AG04450 (cell line): ENCODE results near the gene CA5A. TPM values are rescaled to one million over a fixed set of nuclear protein-coding genes. Genes with fewer than 3 reads are reported as not detected.
"Not testable (repeated sequence)": the region's sequence is repeated elsewhere in the genome, so short reads cannot be mapped to it uniquely, and the experiment has no call there.

Source experiments
- CTCF ChIA-PET: fragments of 300-600, 350-600 bp; formaldehyde crosslinking; extraction: SDS; loops from one replicate; lab custom pipeline; 2022; ENCODE audit warnings: antibody characterized with exemption, inconsistent platforms; lab: Charles Lee
- POLR2A ChIA-PET: fragments of 350-600 bp; formaldehyde crosslinking; extraction: SDS; loops from one replicate; lab custom pipeline; 2021; ENCODE audit warnings: antibody characterized with exemption, inconsistent platforms; lab: Yijun Ruan, JAX
- DNase-seq: peaks from one replicate; pipeline ENCODE4 v3.0.0-alpha.2; 2011; ENCODE audit warnings: low read depth, low spot score
- H3K27ac ChIP-seq: one replicate; pipeline ENCODE4 v1.5.1; 2012; ENCODE audit warnings: low read depth, low read length, control low read depth
- H3K27me3 ChIP-seq: one replicate; pipeline ENCODE4 v1.6.0; 2012; ENCODE audit warnings: low read length; ENCODE audit not compliant: control insufficient read depth, insufficient read depth
- H3K4me3 ChIP-seq: 2 replicates; pipeline ENCODE4 v1.5.1; 2011; ENCODE audit warnings: mild to moderate bottlenecking, low read depth, low read length, control low read depth
- H3K9me3 ChIP-seq: 2 replicates; pipeline ENCODE4 v1.5.1; 2012; ENCODE audit warnings: low read length; ENCODE audit not compliant: control insufficient read depth, insufficient read depth
- polyA plus RNA-seq: library from polyadenylated mRNA; depleted of rRNA; stranded (reverse); fragments of >200 nt; gene quantifications from 2 replicates; pipeline ENCODE4 v1.2.3, GENCODE V29; 2011
- TF ChIP-seq, protein P1 (sequence below): IDR thresholded peaks from 2 replicates; pipeline ENCODE4 v1.5.1; 2011; ENCODE audit warnings: low read depth, low read length, control low read depth, inconsistent platforms

The CA5A gene
- polyA plus RNA-seq, 1 experiment = not detected

DNA sequence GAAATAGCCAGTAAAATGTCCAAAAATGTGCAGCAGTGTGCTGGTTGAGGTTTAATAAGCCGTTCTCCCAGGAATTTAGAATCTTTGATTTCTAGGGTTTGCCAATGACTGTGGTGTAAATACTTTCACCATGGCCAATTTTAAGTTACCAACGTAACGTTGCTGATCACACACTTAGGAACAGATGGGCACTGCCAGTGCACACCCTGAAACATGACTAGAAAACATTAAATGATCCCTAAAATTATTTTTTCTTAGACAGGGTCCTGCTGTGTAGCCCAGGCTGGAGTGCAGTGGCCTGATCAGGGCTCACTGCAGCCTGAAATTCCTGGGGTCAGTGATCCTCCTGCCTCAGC, 3.2 kb downstream of the CA5A start:
- Histone ChIP-seq H3K4me3 (no peak overlapping the region), H3K27me3 (peaks cover under 1% of the 10 kb centered on the region), H3K27ac (no peak overlapping the region), H3K9me3 (no peaks in the 10 kb centered on the region; the same call in 1 of the 2 replicates)
- TF ChIP-seq, protein P1, sequence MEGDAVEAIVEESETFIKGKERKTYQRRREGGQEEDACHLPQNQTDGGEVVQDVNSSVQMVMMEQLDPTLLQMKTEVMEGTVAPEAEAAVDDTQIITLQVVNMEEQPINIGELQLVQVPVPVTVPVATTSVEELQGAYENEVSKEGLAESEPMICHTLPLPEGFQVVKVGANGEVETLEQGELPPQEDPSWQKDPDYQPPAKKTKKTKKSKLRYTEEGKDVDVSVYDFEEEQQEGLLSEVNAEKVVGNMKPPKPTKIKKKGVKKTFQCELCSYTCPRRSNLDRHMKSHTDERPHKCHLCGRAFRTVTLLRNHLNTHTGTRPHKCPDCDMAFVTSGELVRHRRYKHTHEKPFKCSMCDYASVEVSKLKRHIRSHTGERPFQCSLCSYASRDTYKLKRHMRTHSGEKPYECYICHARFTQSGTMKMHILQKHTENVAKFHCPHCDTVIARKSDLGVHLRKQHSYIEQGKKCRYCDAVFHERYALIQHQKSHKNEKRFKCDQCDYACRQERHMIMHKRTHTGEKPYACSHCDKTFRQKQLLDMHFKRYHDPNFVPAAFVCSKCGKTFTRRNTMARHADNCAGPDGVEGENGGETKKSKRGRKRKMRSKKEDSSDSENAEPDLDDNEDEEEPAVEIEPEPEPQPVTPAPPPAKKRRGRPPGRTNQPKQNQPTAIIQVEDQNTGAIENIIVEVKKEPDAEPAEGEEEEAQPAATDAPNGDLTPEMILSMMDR = no peak
- DNase-seq = no peak
- ChIA-PET CTCF (no interaction called here), POLR2A (no interaction called here)

DNA sequence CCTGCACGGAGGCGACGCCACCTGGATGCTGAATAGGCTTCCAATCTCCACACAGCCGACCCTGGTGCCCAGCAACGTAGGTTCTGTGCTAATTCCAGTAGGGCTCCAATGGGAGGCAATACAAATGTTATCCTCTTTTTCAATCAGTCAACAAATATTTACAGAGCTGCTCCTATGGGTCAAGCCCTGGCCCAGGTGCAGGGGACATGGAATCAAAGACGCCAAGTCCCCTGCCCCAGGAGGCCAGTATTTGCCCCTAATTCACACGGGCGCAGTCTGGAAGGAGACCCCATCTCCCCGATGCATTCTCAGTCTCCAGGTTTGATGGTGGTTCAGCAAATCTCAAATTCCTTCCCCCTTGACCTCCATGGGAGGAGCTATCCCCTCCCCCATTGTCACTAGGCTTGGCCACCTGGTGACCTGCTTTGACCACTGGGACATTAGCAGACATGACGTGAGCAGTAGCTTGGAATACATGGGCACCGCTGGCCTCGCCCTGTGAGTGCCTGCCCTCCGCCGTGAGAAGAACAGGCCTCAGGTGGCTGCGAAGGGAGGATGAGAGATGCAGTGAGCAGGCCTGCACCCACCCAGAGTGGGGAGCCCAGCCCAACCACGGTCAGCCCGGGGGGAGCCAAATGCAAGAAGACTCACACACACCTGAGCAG, 3.7 kb downstream of the CA5A start:
- CTCF ChIA-PET = not testable (repeated sequence)

DNA sequence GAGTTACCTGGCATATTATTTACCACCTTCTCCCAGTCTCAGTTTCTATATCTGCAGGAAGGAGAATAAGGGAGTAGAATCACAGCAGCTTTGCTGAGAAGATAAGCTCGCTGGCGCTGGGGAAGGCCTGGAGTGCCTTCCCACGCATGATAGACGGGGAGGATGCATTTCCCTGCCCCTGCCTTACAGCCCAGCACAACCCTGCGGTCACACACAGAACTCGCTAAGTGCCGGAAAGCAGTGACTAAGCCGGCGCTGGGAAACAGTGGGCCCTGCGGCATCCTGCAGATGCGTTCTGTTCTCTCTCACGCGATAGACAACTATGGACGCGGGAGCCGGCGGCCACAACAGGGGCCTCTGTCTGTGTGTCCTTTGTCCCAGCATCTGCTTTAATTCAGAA, 4.8 kb downstream of the CA5A start:
- ChIA-PET POLR2A (no interaction called here), CTCF (interaction anchor here (1.2 kb wide), 1 partner anchor 152 kb away, joined by 4 read pairs; no protein-coding TSS in a partner anchor)
- H3K27ac ChIP-seq = no peak overlapping the region

More for the DNA sequence above, 3.7 kb downstream of the CA5A start:
- H3K27ac ChIP-seq, H3K9me3 ChIP-seq, POLR2A ChIA-PET, DNase-seq, H3K27me3 ChIP-seq, H3K4me3 ChIP-seq: not testable (repeated sequence)

DNA sequence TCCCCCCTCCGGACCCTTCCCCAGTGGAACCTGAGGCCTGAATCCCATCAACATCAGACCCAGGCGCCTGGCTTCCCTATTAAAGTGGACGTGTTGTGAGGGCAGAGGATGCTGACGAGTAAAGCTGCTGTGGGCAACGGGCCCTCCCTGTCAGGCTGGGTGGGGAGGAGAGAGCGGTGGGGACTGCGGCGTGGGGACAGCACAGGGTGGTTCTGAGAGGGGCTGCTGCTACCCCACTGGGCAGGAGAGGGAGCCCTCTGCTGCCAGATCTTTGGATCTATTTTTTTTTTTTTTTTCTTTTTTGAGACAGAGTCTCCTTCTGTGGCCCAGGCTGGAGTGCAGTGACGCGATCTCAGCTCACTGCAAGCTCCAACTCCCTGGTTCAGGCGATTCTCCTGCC, 5.9 kb downstream of the CA5A start:
- H3K27ac ChIP-seq = no peak overlapping the region
- no peak overlapping the region for H3K4me3 ChIP-seq
- no peaks in the 10 kb centered on the region; the same call in 1 of the 2 replicates for H3K9me3 ChIP-seq
- peaks cover 13% of the 10 kb centered on the region for H3K27me3 ChIP-seq
- no peak for DNase-seq
- CTCF ChIA-PET = interaction anchor here (0.6 to 1.2 kb wide), 6 partner anchors 122 to 1646 kb away, joined by 3 to 5 read pairs (median 4); no protein-coding TSS in a partner anchor
- TF ChIP-seq, protein P1 = peak; percentile 38
- POLR2A ChIA-PET = interaction anchor here (0.6 to 0.7 kb wide), 2 partner anchors 167 to 473 kb away, joined by 4 read pairs; no protein-coding TSS in a partner anchor

More for the DNA sequence above, 4.8 kb downstream of the CA5A start:
- Histone ChIP-seq H3K27me3 (peaks cover 4% of the 10 kb centered on the region), H3K9me3 (no peaks in the 10 kb centered on the region; the same call in 1 of the 2 replicates), H3K4me3 (no peak overlapping the region)
- DNase-seq = no peak
- TF ChIP-seq, protein P1 = no peak

DNA sequence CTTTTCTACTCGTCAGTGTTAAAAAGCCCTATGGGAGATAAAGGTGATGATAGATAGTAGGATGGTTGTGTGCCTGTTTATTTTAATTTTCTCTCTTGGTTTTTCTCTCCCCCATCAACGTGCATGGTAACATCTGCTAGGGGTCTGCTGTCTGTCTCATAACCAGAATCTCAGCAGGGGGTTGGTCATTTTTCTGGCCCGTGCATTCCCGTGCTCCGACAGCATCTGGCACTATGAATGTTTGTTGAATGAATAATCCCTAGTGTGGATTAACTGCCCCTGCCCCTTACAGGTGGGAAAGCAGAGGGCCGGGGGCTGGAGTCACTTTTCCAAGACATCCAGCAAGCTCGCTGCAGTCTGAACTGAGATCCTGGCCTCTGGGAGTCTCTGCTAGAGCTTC, 6.3 kb downstream of the CA5A start:
- DNase-seq = no peak
- ChIA-PET POLR2A (no interaction called here), CTCF (interaction anchor here (0.6 kb wide), 1 partner anchor 38 kb away, joined by 5 read pairs; no protein-coding TSS in a partner anchor)
- H3K27ac ChIP-seq = no peak overlapping the region
- H3K27me3 ChIP-seq = peaks cover 17% of the 10 kb centered on the region
- H3K9me3 ChIP-seq = no peaks in the 10 kb centered on the region; the same call in 1 of the 2 replicates
- TF ChIP-seq, protein P1 = no peak
- no peak overlapping the region for H3K4me3 ChIP-seq
